ENCODE results near the gene HS3ST4.
A peak's percentile ranks its signal among the peaks of the same experiment; 100 is the strongest.

Gene HS3ST4

DNA sequence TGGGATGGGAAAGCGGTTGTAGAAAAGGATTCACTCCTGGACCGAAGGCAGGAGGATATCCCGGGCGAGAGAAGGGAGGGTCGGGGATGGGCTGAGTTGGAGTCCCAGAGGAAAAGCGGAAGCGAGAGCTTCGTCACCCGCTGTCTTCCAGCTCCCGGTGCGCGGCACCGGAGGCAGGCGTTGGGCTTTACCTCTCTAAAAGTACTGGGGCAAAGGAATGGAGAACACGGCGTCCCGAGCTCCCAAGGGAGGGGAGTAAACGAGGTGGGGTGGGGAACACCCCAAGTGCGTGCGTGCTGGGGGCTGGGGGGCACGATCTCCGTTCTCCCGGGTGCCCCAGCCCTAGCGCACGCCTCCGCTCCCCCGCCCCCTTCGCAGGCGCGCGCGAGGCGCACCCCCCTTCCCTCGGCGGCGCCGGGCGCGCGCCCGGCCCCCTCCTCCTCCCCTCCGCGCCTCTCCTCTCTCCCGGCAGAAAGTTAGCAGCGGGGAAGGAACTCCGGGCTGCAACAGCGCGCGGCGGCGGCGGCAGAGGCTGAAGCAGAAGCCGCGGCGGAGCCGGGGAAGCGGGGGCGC, at the start of gene HS3ST4:
TSS of gene HS3ST4 (plus strand) at position 441 of the 573 bp plus-strand sequence.
- DNase-seq, result peak; percentile 66

DNA sequence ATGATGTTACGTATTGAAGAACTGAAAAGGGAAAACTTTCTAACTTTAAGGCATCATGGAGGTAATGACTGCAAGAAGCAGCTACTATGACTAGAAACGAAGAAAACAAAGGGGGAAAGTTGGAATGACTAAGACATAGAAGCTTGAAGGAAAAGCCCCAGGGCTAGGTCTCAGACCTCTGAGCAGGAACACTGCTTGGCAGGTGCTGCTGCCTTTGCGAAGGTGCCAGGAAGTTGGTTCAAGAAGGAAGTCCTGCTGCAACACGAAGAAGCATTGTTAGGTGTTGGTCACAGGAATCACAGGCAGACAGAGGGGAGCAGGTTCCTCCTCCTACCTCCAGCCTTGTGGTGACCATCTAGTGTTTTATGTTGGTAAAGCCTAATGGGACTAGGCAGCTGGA, 48.1 kb upstream of the HS3ST4 start:
- no peak for DNase-seq

DNA sequence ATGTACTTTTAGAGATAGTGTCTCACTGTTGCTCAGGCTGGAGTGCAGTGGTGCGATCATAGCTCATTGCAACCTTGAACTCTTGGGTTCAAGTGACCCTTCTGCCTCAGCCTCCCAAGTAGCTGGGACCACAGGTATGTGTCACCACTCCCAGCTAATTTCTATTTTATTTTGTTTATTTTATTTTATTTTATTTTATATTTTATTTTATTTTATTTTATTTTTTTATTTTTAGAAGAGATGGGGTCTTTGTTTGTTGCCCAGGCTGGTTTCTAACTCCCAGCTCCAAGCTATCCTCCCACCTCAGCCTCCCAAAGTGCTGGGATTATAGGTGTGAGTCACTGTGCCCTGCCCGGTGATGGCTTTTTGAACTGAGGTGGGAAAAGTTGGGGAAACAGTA, 35.1 kb upstream of the HS3ST4 start:
- DNase-seq, result no peak

DNA sequence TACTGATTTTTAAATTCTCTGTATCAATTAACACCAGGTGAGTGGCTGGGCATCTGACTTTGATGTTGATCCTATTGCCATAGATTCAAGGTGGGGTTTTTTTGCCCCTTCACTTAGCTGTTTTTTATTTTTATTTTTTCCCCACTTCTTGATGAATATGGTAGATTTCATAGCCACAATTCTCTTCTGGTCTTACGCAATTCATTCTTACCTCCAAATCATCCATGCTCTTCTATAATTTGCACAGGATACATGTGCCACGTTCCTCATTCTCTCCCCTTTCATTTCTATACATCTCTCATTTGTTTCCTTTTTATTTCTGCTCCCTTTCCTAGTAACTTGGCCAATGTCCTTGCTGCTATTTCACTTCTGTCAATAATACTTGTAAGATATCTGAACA, 14.9 kb upstream of the HS3ST4 start:
- DNase-seq, result no peak

DNA sequence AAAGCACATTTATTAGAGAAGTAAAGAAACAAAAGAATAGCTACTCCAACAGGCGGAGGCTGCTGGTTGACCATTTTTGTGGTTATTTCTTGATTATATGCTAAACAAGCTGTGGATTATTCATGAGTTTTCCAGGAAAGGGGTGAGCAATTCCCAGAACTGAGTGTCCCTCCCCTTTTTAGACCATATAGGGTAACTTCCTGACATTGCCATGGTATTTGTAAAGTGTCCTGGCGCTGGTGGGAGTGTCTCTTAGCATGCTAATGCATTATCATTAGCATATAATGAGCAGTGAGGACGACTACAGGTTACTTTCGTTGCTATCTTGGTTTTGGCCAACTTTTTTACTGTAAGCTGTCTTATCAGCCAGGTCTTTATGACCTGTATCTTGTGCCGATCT, 12.2 kb upstream of the HS3ST4 start:
- DNase-seq, result no peak

DNA sequence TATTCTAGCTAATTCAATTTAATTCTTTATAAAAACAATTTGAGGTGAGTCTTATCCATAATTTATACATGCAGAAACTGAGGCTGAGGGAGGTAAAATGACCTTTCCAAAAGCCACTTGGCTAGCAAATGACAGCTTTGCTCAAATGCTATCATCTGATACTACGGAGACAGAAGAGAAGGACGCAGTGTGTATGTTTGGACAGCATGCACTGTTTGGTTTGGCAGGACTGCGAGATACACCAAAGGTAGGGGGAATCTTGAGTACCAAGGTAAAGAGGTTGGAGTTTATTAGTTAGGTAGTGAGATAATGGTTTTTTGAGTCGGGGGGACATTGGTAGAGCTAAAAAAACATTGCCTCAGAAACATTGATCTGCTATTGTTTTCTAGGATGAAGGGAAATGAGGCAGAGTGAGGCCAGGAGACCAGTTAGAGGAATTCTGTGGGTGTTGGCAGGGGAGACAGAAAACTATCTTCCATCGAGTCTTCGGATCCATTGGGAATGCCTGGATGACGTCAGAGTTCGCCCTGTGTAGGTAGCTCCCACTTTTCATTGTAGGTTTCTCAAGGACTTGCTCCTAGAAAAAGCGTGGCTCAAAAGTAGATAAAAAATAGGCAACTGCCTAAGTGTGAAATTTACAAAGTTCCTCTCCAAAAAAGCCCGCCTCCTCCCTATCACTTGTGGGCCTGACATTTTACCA, 2.5 kb upstream of the HS3ST4 start:
- no peak for DNase-seq

DNA sequence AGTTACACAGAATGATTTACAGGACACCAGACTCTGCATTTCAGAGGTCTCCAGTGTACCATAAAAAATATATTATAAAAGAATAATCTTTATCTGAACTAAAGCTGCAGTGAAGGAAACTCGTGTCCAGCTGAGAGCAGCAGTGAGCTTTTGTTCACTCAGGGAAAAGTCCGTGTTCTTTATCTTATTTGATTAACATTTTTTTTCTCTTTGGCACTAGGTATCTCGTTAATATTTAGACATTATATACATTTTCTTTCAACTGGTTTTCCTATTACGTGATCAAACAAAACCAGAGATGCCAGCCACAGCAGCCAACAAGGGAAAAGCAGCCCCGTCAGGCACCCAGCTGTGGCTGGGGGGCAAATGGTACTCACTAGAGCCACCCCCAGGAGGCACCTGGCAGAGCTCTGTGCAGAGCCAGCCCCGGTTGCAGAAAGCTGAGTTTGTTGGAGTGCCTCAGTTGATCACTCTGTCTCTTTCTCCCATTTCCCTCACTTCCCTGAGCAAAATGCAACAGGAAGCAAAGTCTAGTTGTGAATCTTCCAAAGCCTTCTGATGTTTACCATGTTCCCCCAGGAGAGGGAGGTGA, 1.1 kb upstream of the HS3ST4 start:
- DNase-seq, result no peak

DNA sequence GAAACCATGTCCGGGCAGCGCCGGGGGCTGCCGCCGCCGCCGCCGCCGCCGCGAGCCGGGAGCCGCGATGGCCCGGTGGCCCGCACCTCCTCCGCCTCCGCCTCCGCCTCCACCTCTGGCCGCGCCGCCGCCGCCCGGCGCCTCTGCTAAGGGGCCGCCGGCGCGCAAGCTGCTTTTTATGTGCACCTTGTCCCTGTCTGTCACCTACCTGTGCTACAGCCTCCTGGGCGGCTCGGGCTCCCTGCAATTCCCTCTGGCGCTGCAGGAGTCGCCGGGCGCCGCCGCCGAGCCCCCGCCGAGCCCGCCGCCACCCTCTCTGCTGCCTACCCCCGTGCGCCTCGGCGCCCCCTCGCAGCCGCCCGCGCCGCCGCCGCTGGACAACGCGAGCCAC, 587 bp downstream of the HS3ST4 start:
- no peak for DNase-seq

DNA sequence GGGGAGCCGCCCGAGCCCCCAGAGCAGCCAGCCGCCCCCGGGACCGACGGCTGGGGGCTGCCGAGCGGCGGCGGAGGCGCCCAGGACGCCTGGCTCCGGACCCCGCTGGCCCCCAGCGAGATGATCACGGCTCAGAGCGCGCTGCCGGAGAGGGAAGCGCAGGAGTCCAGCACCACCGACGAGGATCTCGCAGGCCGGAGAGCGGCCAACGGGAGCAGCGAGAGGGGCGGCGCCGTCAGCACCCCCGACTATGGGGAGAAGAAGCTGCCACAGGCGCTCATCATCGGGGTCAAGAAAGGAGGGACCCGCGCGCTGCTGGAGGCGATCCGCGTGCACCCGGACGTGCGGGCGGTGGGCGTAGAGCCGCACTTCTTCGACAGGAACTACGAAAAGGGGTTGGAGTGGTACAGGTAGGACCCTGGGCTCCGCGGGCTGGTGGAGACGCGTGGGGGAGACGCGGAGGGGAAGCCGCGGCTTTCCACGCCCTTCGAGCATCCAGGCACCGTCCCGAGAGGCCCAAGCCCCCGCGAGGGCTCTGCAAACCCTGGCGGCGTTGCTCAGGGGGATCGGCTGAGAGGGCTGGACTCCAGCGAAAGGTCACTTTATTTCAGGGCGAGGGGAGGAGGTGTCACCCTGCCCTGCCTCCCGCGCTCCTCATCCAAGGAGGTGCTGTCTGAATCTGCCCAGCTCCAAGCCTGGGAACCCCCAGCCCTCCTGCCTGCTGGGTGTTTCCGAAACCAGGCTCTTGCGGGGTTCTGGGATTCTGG, 1.2 kb downstream of the HS3ST4 start:
- DNase-seq, result peak; percentile 69

DNA sequence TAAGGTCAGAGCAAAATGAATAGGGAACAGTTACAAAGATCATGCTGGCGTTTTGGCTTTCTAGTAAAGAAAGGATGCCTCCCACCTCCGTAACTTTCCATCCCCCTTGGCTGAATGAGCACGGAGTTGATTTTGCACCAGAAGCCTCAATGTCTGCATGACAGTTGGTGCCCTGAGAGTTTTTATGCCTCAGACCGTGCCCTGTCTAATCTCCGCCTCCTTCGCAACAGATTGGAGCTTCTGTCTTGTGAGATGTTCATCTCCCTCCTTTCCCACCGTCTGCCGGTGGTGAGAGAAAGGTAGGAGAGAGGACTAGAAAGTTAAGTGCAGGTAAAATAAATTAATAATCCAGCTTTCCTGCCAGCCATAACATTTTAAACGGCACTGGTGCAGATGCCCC, 1.9 kb downstream of the HS3ST4 start:
- no peak for DNase-seq

DNA sequence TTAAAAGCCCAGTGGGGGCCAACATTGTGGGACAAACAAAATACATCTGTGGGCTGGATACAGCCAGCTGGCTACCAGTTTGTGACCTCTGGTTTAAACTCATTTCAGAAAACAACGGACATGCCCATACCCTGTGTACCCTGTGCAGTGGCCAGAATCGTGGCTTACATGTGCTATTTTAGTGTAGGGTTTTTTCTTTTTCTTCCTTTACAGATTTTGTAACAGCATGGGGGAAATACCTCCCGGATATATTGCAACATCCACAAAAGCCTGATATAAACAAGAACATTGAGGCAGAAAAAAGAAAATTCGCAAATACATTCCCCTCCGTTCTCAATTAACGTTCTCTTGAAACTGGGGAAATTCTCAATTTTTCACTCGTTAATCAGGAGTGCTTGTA, 7.3 kb downstream of the HS3ST4 start:
- no peak for DNase-seq

DNA sequence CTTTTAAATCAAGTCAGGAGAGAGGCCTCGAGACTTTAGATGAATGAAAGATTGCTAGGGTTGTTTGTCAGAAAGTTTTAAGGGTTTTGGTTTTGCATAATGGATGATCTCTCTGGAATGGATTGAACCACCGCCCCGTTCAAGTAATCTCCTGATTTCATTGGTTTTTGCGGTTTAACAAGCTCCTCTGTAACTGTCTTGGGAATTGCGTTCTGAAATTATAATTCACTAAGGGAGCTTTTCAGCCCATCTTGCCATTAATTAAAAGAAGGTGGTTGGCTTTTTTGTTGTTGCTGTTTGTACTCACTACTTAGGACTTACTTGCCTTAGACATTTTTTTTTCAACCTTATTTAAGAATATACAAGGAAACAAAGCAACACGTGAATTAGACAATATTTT, 8.8 kb downstream of the HS3ST4 start:
- no peak for DNase-seq

DNA sequence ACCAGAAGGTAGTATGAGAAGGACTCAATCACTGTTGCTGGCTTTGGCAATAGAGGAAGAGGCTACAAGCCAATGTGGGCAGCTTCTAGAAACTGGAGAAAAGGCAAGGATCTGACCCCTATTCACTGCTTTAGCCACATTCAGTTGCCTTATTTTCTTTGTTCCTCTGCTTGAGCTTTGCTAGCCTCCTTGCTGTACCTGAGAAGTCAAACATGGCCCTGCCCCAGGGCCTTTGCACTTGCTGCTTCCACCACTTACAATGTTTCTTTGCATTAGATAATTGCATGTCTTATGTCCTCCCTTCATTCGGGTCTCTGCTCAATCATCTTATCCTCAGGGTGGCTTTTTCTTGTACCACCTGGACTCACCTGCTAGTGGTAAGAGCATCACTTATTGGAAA, 15.8 kb downstream of the HS3ST4 start:
- DNase-seq, result peak; percentile 13

DNA sequence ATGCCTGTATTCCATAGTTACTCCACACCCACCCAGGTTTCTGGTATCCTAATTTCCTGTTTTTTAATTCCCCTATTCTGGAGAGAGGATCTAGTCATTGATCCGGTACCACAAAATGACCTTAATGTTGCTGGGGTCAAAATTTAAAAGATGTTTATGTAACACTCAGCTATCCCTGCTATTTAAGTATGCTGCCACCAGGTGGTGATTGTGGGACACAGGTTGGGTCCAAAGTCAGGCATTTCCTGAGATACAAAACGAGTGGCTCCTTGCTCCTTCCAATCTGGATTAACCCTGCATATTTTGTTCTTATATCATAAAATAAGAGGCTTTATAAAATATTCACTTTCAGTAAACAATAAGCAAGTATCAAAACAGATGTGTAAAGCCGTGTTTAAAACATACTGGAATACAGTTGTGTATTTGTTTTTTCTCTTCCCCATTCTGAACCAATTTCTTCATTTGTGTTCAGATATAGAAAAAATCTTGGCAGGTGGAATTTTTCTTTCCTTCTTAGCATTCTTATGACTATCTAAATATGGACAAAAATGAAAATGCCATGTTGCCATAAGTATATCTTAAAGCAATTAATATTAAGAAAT, 16.3 kb downstream of the HS3ST4 start:
- peak; percentile 61 for DNase-seq

DNA sequence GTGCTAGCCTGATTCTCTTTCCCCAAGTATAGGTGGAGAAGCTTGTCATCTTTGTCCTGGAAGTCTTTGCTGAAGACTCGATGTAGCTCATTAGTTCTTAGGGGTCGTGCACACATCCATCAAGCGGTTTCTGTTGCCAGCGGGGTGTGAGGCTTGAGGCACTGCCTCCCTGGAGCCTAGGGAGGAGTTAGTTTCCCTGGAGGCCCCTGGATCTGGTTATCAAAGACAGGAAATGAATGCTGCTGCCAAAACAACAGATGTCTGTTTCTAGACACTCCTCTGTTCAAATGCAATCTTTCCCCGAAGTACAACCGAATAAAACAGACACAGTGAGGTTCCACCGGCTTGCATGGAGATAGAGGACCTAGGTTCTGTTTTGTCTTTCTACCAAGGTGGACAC, 17.5 kb downstream of the HS3ST4 start:
- DNase-seq, result peak; percentile 57

DNA sequence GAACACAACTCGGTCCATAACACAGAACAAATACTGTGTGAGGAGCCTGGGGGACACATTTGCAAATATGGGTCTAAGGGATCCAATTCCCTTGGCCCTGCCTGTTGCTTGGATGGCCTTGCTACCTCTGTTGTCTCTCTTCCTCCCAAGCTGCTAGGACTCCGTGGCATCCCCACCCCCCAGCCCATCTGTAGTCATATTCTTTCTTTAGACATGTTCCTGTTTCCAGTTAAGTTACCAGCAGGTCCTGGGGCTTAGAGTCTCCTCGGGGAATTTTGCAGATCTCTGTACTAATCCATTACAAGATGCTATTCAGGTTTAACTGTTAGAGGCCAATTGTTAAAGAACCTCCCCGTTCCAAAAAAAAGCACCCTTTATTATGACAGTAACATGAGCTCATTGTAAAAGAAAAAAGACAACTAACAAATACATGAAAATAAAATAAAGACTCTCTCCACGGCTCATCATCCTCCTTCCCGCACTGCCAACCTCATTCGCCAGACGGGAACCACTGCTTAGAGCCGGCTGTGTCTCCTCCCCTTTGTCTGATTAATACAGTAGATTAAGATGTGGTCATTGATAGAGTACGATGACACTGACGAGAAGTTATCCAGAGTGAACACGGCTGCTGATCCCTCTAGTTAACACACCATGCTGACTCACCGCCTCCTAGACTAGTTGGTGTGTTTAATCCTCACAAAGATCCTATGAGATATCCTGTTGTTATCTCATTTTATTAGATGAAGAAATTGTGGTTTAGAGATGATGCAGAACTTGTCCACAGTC, 22.2 kb downstream of the HS3ST4 start:
- DNase-seq, result peak; percentile 75

DNA sequence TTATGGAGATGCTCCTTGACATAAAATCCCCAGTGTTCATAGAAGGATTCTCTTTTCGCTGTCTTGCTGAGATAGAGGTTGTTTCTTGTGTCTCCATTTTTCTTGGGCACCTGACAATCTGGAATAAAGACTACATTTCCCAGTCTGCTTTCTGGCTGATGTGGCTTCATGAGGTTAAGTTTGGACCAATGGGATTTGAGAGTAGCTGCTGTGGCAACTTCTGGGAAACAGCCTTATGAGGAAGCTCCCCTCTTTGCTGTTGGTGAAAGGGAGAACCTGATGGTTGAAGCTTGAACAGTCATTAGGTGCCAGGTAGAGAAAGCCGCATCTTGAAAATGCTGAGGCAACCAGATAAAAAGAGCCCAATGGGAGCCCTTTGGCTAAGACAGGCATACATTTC, 24.4 kb downstream of the HS3ST4 start:
- no peak for DNase-seq

DNA sequence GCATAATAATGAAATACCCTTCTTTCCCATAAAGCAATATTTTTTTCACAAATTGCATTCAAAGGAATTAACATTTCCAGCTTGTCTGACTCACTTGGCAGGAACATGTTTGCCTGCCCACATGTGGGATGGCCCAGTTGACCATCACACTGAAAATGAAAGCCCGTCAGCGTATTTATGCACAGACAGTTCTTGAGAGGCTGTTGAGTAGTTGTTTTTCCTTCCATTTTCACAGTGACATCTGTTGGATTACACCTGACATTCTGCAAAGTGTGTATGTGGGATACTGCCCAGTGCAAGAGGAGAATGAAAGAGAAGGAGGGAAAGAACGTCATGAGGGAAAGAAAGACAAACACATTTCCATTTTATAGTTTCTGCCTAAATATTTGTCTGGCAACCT, 29.7 kb downstream of the HS3ST4 start:
- DNase-seq, result no peak

DNA sequence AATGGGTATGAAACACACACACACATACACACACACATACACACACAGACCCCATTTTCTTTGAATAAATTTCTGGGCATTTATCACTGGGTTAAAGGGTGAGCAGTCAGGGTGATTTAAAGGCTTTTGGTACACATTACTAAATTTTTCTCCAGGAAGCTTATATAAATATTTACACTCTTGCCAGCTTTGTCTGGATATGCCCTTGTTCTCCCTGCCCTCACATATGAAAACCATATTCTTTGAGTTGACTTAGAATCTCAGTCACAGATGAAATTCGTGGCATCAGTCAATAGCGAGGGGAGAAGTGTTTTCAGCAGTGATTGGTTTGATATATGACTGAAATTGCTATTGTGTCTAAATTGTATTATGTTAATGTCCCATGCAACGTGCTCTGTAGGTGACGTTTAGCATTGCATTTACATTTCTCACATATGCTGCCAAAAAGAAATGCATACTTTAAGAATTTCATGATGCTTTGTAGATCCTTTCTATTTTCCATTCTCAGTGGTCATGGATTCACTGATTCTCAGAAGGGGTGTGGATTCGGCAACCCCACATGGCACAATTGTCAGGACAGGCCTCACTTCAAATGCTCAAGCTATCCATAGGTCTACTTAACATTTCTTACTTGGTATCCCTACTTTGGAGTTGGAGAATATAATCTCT, 34.8 kb downstream of the HS3ST4 start:
- DNase-seq, result no peak

DNA sequence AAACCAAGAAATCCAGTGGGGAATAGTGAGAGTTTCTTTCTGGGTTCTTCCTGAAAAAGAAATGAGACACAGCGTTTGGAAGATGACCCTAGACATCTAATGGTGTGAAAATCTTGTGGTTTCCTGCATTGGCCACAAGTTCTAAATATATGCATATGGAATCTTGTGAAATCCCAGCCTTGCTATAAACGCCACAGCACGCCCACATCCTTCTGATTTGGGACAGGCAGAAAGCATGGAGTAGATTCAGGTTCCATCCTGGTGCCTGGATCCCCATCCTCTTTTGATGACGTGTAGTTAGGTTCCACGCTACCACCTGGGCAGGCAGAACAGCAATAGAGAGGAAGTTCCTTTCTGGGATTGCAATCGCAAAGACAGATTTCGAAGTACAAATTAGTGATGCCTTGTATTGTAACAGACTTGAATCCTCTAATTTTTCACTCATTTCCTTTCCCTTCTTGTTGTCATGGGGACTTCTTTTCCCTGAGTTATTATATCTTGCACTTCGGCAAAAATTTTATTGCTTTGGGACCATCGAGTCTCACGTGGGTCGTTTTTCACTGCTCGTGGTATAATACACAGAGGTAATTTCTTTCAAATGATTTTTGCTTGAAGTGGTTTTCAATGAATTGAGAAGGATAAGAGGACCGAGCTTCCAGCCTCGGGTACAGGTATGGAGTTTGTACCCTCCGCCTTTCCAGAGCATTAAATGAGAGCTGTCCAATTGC, 37.6 kb downstream of the HS3ST4 start:
- no peak for DNase-seq

DNA sequence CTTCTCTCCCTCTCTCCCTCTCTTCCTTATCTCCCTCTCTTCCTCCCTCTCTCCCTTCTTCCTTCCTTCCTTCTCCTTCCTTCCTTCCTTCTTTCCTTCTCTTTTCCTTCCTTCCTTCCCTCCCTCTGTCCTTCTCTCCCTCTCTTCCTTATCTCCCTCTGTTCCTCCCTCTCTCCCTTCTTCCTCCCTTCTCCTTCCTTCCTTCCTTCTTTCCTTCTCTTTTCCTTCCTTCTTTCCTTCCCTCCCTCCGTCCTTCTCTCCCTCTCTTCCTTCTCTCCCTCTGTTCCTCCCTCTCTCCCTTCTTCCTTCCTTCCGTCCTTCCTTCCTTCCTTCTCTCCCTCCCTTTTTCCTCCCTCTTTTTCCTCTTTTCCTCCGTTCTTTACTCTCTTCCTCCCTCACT, 38.6 kb downstream of the HS3ST4 start:
- DNase-seq, result no peak
